Bronchial epithelial cell (primary cell): Measurements from ENCODE around the gene SH3BGRL2. TPM values are rescaled to one million over a fixed set of nuclear protein-coding genes. Genes with fewer than 3 reads are reported as not detected.

ENCODE experiments used
- DNase-seq: peaks from one replicate; pipeline ENCODE4 v3.0.0-alpha.2; 2010; ENCODE audit warnings: low read depth
- FAIRE-seq: peaks from 2 replicates; lab custom pipeline; 2011; peaks lifted over from hg19 to GRCh38; lab: Jason Lieb, UNC
- H3K27me3 ChIP-seq: 2 replicates; pipeline ENCODE4 v1.5.1; 2011; ENCODE audit warnings: low read length; ENCODE audit not compliant: control insufficient read depth, insufficient read depth
- H3K36me3 ChIP-seq: 2 replicates; pipeline ENCODE4 v1.5.1; 2011; ENCODE audit warnings: low read length; ENCODE audit not compliant: control insufficient read depth, insufficient read depth
- H3K4me3 ChIP-seq: 2 replicates; pipeline ENCODE4 v1.5.1; 2011; ENCODE audit warnings: mild to moderate bottlenecking, low read depth, low read length, control low read depth
- total RNA-seq: library from RNA; depleted of rRNA; stranded (reverse); fragments of >200 nt; gene quantifications from 2 replicates; pipeline ENCODE4 v1.2.1, GENCODE V29; 2014
- TF ChIP-seq, protein P1 (sequence below): IDR thresholded peaks from 2 replicates; pipeline ENCODE4 v1.5.1; 2011; ENCODE audit warnings: mild to moderate bottlenecking, moderate library complexity, low read length, control low read depth, inconsistent platforms; ENCODE audit not compliant: insufficient read depth, severe bottlenecking

The SH3BGRL2 gene
- total RNA-seq, 1 donor from 2014 or later: 15.0 TPM

DNA sequence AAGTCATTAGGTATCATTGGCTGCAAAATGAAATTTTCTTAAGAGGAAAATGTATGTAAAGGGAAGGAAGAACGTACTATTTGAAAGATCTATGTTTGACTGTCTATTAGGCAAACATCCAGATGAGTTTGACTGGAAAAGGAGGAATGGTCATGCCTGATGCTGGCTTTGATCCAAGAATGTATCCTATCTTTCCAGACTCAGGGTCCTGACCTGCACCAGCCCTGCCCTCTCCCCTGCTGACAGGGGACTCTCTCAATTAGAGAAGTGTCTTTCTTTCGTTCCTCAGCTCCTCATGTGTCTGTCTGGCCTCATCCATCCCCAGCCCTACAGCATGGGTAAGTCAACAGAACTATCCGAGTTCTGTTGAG is 21.9 kb upstream of the SH3BGRL2 start:
- no peaks in the 10 kb centered on the region for H3K27me3 ChIP-seq
- DNase-seq: no peak
- TF ChIP-seq, protein P1, sequence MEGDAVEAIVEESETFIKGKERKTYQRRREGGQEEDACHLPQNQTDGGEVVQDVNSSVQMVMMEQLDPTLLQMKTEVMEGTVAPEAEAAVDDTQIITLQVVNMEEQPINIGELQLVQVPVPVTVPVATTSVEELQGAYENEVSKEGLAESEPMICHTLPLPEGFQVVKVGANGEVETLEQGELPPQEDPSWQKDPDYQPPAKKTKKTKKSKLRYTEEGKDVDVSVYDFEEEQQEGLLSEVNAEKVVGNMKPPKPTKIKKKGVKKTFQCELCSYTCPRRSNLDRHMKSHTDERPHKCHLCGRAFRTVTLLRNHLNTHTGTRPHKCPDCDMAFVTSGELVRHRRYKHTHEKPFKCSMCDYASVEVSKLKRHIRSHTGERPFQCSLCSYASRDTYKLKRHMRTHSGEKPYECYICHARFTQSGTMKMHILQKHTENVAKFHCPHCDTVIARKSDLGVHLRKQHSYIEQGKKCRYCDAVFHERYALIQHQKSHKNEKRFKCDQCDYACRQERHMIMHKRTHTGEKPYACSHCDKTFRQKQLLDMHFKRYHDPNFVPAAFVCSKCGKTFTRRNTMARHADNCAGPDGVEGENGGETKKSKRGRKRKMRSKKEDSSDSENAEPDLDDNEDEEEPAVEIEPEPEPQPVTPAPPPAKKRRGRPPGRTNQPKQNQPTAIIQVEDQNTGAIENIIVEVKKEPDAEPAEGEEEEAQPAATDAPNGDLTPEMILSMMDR: no peak
- no peak for FAIRE-seq
- no peak overlapping the region for H3K4me3 ChIP-seq
- H3K36me3 ChIP-seq: no peaks in the 10 kb centered on the region

DNA sequence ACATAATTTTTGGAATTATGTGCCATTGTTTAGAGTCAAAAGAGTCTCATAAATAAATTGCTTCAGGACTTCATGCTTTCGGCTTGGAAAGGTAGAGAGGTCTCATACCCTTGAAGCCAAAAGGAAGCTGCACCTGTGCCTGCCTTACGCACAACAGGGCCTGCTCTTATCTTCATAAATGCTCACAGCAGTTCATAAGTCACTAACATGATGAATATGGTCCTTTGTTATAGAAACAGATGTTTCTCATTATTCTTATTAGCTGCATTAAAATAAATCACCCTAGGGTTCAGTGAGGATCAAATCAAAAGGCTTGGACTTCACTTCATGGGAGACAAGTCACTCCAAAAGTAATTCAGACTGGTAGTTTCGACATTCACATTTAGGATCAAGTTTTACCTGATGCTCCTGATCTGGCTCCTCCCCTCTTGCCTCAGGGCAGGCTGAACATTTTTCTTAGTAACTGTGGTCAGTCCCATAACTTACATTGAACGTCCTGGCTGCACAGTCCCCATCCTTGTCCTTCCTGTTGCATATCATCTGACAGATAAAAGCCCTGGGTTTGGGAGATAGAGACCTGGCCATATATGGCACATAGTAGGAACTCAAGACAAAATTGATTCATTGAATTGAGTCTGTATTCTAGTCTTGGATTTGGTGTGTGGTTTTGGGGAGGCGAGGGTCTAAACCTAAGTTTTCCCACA is 20.7 kb upstream of the SH3BGRL2 start:
- no peak for FAIRE-seq
- DNase-seq: peak; percentile 55
- no peaks in the 10 kb centered on the region for H3K36me3 ChIP-seq
- H3K27me3 ChIP-seq: no peaks in the 10 kb centered on the region
- H3K4me3 ChIP-seq: no peak overlapping the region
- TF ChIP-seq, protein P1: no peak

GRCh38 chr6:79612457-79612856 is 18.7 kb upstream of the SH3BGRL2 start:
- DNase-seq: no peak
- Histone ChIP-seq H3K36me3 (no peaks in the 10 kb centered on the region), H3K4me3 (no peak overlapping the region), H3K27me3 (no peaks in the 10 kb centered on the region)
- FAIRE-seq: no peak
- TF ChIP-seq, protein P1: no peak

DNA sequence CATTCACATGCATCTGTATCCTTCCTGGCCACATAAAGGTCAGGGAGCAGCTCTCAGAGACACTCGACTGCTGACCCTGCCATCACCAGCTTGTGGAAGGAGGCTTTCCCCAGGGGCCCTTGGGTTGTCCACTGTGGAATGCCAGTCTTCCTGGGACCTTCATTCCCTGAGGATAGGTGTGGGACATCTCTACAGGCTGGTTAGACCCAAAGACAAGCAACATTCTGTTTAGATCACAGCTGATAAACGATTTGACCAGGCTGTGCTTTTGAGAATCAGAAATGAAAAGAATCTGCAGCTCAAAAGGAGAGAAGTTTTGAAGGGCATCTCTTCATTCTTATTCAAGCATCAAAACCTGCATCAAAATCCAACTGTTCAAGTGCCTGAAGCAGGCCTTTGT is 18.2 kb upstream of the SH3BGRL2 start:
- Histone ChIP-seq H3K4me3 (no peak overlapping the region), H3K27me3 (no peaks in the 10 kb centered on the region), H3K36me3 (no peaks in the 10 kb centered on the region)
- FAIRE-seq (no peak), DNase-seq (no peak)
- TF ChIP-seq, protein P1: no peak

- no peak for FAIRE-seq
- DNase-seq: no peak
- TF ChIP-seq, protein P1: no peak
These were observed 17.2 kb upstream of the SH3BGRL2 start for GRCh38 chr6:79613912-79614311.

More at GRCh38 chr6:79613912-79614311, 17.2 kb upstream of the SH3BGRL2 start:
- Histone ChIP-seq H3K27me3 (no peaks in the 10 kb centered on the region), H3K4me3 (no peak overlapping the region), H3K36me3 (no peaks in the 10 kb centered on the region)
